BE2C (cell line): ENCODE measurements around the gene ETV3.

Experiments
- DNase-seq: peaks from one replicate; pipeline ENCODE4 v3.0.0-alpha.2; 2020
- H3K27me3 ChIP-seq: fragments of 250-450 bp; sonication (Bioruptor Pico); 2 replicates; pipeline ENCODE4 v1.5.1; 2020; ENCODE audit warnings: mild to moderate bottlenecking
- H3K36me3 ChIP-seq: fragments of 250-450 bp; sonication (Bioruptor Pico); 2 replicates; pipeline ENCODE4 v1.5.1; 2020; ENCODE audit warnings: mild to moderate bottlenecking
- H3K4me1 ChIP-seq: fragments of 250-450 bp; sonication (Bioruptor Pico); 2 replicates; pipeline ENCODE4 v1.5.1; 2020
- H3K4me3 ChIP-seq: 2 replicates; pipeline ENCODE4 v1.5.1; 2011; ENCODE audit warnings: low read depth, low read length
- H3K9me3 ChIP-seq: fragments of 250-450 bp; sonication (Bioruptor Pico); 2 replicates; pipeline ENCODE4 v1.5.1; 2020
- TF ChIP-seq, protein P1 (sequence below): IDR thresholded peaks from 2 replicates; pipeline ENCODE4 v1.5.1; 2012; ENCODE audit warnings: mild to moderate bottlenecking, low read depth, low read length

ETV3 gene

DNA sequence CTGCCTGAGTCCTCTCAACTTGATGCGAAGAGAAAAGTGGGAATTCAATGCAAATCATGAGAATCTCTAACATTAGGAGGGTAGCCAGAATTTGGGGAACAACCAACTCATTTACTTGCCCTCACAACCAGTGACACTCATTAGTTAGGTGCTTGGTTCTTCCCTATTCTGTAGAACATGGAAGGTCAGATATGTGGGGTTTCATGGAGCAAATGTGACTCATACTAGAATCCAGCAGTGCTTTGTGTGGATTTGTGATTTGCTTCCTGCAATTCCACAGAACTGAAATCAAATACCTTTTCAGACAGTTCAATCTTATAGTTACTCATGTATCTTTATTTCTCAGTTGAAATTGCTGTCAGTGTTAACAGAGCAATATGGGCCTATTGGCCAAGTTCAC lies 6.9 kb upstream of the ETV3 start:
- DNase-seq = no peak
- H3K4me3 ChIP-seq = no peak overlapping the region
- TF ChIP-seq, protein P1, sequence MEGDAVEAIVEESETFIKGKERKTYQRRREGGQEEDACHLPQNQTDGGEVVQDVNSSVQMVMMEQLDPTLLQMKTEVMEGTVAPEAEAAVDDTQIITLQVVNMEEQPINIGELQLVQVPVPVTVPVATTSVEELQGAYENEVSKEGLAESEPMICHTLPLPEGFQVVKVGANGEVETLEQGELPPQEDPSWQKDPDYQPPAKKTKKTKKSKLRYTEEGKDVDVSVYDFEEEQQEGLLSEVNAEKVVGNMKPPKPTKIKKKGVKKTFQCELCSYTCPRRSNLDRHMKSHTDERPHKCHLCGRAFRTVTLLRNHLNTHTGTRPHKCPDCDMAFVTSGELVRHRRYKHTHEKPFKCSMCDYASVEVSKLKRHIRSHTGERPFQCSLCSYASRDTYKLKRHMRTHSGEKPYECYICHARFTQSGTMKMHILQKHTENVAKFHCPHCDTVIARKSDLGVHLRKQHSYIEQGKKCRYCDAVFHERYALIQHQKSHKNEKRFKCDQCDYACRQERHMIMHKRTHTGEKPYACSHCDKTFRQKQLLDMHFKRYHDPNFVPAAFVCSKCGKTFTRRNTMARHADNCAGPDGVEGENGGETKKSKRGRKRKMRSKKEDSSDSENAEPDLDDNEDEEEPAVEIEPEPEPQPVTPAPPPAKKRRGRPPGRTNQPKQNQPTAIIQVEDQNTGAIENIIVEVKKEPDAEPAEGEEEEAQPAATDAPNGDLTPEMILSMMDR = no peak

DNA sequence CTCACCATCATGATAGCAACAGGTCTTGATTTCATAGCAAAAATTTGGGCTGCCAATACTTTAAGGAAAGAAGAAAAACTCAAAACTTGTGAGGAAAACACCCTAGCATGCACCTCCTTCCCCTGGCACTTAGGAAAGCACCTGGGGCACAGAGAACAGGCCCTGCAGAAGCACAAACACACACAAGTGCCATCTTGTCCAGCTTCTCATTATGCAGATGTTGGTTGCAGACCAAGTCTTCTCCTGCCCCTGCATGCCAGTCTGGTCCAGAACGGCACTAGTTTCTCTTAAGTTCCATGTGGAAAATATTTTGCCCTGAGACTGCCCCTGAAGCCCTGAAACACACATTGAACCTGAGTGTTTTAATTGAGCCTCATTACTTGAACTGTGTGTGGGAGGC lies 6.3 kb upstream of the ETV3 start:
- H3K9me3 ChIP-seq = no peaks in the 10 kb centered on the region
- H3K36me3 ChIP-seq = no peaks in the 10 kb centered on the region
- TF ChIP-seq, protein P1 = no peak
- H3K4me1 ChIP-seq = peaks cover 12% of the 10 kb centered on the region
- no peaks in the 10 kb centered on the region for H3K27me3 ChIP-seq
- no peak for DNase-seq
- H3K4me3 ChIP-seq = no peak overlapping the region

More for the DNA sequence above, 6.9 kb upstream of the ETV3 start:
- Histone ChIP-seq H3K36me3 (no peaks in the 10 kb centered on the region), H3K4me1 (peaks cover 12% of the 10 kb centered on the region), H3K27me3 (no peaks in the 10 kb centered on the region), H3K9me3 (no peaks in the 10 kb centered on the region)

DNA sequence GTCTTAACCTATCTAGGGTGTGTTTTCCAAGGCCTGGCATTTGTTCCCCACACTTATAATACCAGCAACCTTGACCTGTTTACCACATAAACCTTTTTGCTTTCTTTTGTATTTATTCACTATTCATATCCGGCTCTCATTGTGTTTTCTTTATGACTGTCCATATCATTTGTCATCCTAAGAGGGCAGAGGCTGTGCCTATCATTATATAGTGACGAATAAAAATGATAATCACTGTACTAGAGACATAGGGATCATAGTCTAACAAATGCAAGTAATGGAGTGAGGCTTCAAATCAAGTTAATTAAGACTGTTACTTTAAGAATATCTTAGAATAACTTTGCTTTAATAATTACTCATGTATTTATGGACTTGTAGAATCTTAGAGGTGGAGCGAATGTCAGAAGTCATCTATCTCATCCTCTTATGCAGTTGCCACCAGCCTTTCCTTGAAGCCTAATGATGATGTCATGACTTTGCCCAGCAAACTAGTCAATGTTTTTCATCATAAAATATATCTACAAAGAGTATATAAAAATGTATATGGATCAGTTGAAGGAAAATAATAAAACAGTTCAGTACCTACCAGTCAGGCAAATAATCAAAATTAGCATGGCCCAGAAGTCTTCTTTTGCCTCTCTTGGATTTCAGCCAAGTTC lies 4.7 kb upstream of the ETV3 start:
- Histone ChIP-seq H3K4me1 (peaks cover 16% of the 10 kb centered on the region), H3K36me3 (no peaks in the 10 kb centered on the region), H3K4me3 (no peak overlapping the region), H3K9me3 (no peaks in the 10 kb centered on the region), H3K27me3 (no peaks in the 10 kb centered on the region)
- TF ChIP-seq, protein P1 = no peak
- no peak for DNase-seq

DNA sequence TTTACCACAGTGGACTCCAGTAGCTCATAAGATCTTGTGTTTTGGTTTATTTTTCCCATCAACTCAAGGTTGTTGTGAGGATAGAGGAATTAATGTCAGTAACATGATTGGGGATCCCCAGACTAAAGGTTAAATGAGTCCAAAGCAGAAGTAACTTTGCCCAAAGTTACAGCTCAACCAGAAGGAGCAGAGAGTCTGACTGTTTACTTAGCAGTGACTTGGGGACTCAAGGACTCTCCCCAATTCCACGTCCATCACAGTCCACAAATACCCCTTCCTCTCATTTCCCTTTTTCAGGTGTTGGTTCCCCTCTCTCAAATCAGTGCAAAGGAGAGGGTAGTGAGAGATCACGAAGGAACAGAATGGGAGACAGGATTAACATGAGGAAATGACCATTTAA lies 4.0 kb upstream of the ETV3 start:
- Histone ChIP-seq H3K4me1 (peaks cover 16% of the 10 kb centered on the region), H3K27me3 (no peaks in the 10 kb centered on the region), H3K9me3 (no peaks in the 10 kb centered on the region), H3K4me3 (no peak overlapping the region), H3K36me3 (no peaks in the 10 kb centered on the region)
- TF ChIP-seq, protein P1 = no peak
- no peak for DNase-seq

DNA sequence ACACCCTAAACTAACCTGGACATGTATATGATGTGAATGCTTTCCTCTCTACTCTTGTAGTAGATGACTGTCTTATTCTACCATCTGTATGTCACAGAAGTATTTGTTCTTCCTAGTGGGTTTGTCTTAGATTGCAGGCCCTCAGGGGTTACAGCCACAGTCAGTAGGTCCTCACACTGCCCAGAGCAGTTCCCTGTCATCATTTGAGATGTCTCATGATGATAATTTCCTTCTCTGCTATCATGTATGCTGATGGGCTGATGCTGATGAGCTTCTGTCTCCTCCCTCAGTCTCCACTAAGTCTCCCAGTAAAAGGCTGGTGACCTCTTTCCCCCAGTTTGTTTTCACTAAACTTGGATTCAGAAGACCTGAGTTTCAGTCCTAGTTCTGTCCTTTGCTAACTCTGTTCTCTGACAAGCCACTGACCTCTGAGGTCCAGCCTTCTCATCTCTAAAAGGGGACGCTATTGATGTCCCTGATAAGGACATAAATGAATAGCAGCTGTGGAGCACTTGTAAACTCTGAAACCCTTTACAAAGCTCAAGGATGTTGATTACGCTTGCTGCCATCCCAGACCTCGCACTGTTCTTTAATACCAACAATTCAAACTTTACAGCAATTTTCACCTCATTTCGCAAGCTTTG lies 3.1 kb upstream of the ETV3 start:
- peaks cover 16% of the 10 kb centered on the region for H3K4me1 ChIP-seq
- TF ChIP-seq, protein P1 = no peak
- H3K36me3 ChIP-seq = no peaks in the 10 kb centered on the region
- H3K9me3 ChIP-seq = no peaks in the 10 kb centered on the region
- H3K4me3 ChIP-seq = no peak overlapping the region
- no peaks in the 10 kb centered on the region for H3K27me3 ChIP-seq
- no peak for DNase-seq

DNA sequence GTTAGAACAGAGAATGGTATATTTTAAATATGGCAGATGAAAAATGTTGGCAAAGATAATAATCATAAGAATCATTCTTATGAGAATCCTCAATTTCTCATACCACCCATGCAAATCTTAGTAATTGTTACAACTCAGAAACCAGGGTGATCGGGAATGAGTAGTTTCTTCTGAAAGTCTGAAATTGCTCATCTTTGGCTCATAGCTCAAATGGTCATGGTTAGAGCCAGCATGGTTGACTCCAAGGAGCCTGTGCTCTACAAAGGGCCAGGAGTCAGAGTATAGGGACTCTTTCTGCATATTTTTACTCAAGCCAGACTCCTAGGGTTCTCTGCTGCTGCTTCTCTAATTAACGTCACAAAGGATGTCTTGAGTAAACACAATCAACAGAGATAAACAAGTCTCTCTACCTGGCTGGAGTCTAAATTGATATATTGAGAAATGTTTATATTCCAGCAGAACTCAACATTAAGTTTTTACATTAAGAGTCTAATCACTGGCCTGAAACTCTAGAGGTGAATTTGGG lies 1.9 kb upstream of the ETV3 start:
- TF ChIP-seq, protein P1 = no peak
- Histone ChIP-seq H3K4me3 (no peak overlapping the region), H3K36me3 (peaks cover 8% of the 10 kb centered on the region), H3K9me3 (no peaks in the 10 kb centered on the region), H3K27me3 (no peaks in the 10 kb centered on the region), H3K4me1 (peaks cover 16% of the 10 kb centered on the region)
- DNase-seq = no peak
